Heart right ventricle (tissue), 16 donors: ENCODE measurements around the gene MRPL4. TPM values are rescaled to one million over a fixed set of nuclear protein-coding genes. Genes with fewer than 3 reads are reported as not detected.
A peak's percentile ranks its signal among the peaks of the same experiment; 100 is the strongest.

Source experiments
- ATAC-seq, 8 donors: fragments of 200-7000 bp; cut with Tn5 transposase; one replicate each; pipeline ENCODE4 v1.9.1; 2020; ENCODE audit warnings: mild to moderate bottlenecking in 8 of 8, moderate library complexity in 8 of 8, moderate number of reproducible peaks in 1 of 8
- DNase-seq, 2 donors: peaks; one replicate each; pipeline ENCODE4 v3.0.0-alpha.2; 2020
- H3K27ac ChIP-seq, 10 donors: fragments of 200-600 bp; sonication (generic) in 2 of 10; one replicate each; pipeline versions ENCODE4 v1.5.0 to v1.8.0; 2020 to 2022; ENCODE audit warnings: mild to moderate bottlenecking in 3 of 10
- H3K27me3 ChIP-seq, 7 donors: fragments of 200-600 bp; one replicate each; pipeline ENCODE4 v1.8.0; 2021 to 2022; ENCODE audit warnings: mild to moderate bottlenecking in 2 of 7
- H3K36me3 ChIP-seq, 9 donors: fragments of 200-600 bp; sonication (generic) in 1 of 9; one replicate each; pipeline versions ENCODE4 v1.5.0 to v1.8.0; 2020 to 2022; ENCODE audit warnings: mild to moderate bottlenecking in 2 of 9
- H3K4me1 ChIP-seq, 9 donors: fragments of 200-600 bp; sonication (generic) in 1 of 9; one replicate each; pipeline versions ENCODE4 v1.5.0 to v1.8.0; 2020 to 2022; ENCODE audit warnings: mild to moderate bottlenecking in 4 of 9
- H3K4me3 ChIP-seq, 10 donors: fragments of 200-600 bp; sonication (generic) in 2 of 10; one replicate each; pipeline versions ENCODE4 v1.5.0 to v1.8.0; 2020 to 2022; ENCODE audit warnings: mild to moderate bottlenecking in 7 of 10, moderate library complexity in 2 of 10
- H3K9me3 ChIP-seq, 11 donors: fragments of 200-600 bp in 10 of 11; sonication (generic) in 2 of 11; one replicate each; pipeline versions ENCODE4 v1.5.0 to v1.8.0; 2013 to 2022; ENCODE audit warnings: mild to moderate bottlenecking in 2 of 11, control low read depth in 1 of 11, moderate library complexity in 1 of 11
- WGBS, 2 donors: extraction: QIAGEN DNeasy Blood & Tissue Kit; methylation state at CpG; one replicate each; pipeline ENCODE4 v1.1.7; 2013; ENCODE audit warnings: inconsistent platforms in 1 of 2; 5-methylcytosine and 5-hydroxymethylcytosine counted together
- intact Hi-C, 10 donors: fragments of 100-400 bp; cut with DNase I; formaldehyde crosslinking; loops; one replicate each; pipeline versions ENCODE4 v1.11.1 to v1.14.2; 2022
- polyA plus RNA-seq, 2 donors: library from polyadenylated mRNA; stranded (reverse); fragments of 200-250 nt; gene quantifications; one replicate each; pipeline ENCODE4 v1.2.3, GENCODE V29; 2013
- total RNA-seq, 10 donors: library from RNA; stranded (reverse); fragmentation: NEBNext Ultra II Directional in 3 of 10; extraction: Animal tissue kit (Norgen Biotek cat#: 25700) in 3 of 10; gene quantifications; one replicate each; pipeline versions ENCODE4 v1.2.1 to v1.2.4, GENCODE V29; 2021 to 2023
- TF ChIP-seq, protein P1 (sequence below), 9 donors: fragments of 200-600 bp; sonication (generic) in 2 of 9; IDR thresholded peaks; one replicate each; pipeline versions ENCODE4 v1.5.0 to v1.8.0; 2021 to 2022; ENCODE audit warnings: antibody characterized with exemption in 9 of 9, mild to moderate bottlenecking in 5 of 9, moderate library complexity in 1 of 9
- donor health status: Arrhythmogenic right ventricular cardiomyopathy.
- donor health status: ischemic (EF 13 %, LVEDD 7.1; RV severe dilation, severe dysfunction).
- donor health status: healthy with polysubstance abuse.
- donor health status: DM: no; HTN: yes; CAD: no.
- donor health status: DM: no; HTN: no; CAD: no.
- donor health status: ischemic (EF 25% LVEDD 6.9; RV normal size, moderate dysfunction).
- donor health status: ischemic (EF 25% LVEDD 5.7; RV mildly dilated, moderate dysfunction).
- donor health status: healthy.
- donor health status: DM: yes; HTN: yes; CAD: no.
- donor health status: Ischemic cardiomyopathy.
- donor health status: ischemic (EF 35%, LVEDD 5.7; RV mildly dilated, moderate dysfunction).
- donor health status: nonischemic (EF 11% LVEDD 7.7; RV severe dilation, severe dysfunction).
- donor health status: DM: yes; HTN: yes; CAD: no.
- donor health status: PGD.
- donor health status: ischemic (EF 29% LVEDD 5.4; RV normal size, mild dysfunction).
- donor health status: nonischemic (EF 23%, LVEDD 6.1; RV moderate dilation, normal function).

Gene MRPL4
- total and polyA plus RNA-seq, 12 donors: 29.0 to 101 (median 69.0) TPM

GRCh38 chr19:10292206-10292788 lies 40.3 kb downstream of the MRPL4 start:
- TF ChIP-seq, protein P1, sequence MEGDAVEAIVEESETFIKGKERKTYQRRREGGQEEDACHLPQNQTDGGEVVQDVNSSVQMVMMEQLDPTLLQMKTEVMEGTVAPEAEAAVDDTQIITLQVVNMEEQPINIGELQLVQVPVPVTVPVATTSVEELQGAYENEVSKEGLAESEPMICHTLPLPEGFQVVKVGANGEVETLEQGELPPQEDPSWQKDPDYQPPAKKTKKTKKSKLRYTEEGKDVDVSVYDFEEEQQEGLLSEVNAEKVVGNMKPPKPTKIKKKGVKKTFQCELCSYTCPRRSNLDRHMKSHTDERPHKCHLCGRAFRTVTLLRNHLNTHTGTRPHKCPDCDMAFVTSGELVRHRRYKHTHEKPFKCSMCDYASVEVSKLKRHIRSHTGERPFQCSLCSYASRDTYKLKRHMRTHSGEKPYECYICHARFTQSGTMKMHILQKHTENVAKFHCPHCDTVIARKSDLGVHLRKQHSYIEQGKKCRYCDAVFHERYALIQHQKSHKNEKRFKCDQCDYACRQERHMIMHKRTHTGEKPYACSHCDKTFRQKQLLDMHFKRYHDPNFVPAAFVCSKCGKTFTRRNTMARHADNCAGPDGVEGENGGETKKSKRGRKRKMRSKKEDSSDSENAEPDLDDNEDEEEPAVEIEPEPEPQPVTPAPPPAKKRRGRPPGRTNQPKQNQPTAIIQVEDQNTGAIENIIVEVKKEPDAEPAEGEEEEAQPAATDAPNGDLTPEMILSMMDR (IDR thresholded peaks at IDR 0.05): no peak
- 2 to 3% methylated on average over 43 to 45 of the region's 45 CpGs for WGBS, 2 donors
- Histone ChIP-seq H3K9me3 (no peaks in the 10 kb centered on the region), H3K4me3 (peak overlapping the region; percentile 24 to 56 (median 40)), H3K4me1 (peaks cover 13 to 88% (median 66%) of the 10 kb centered on the region in 9 donors), H3K36me3 (no peaks in the 10 kb centered on the region), H3K27ac (peak overlapping the region in 1 of 10 donors; percentile 63), H3K27me3 (peaks cover 39 to 100% (median 99%) of the 10 kb centered on the region in 7 donors)
- intact Hi-C loops: no loop called here
- ATAC-seq (peak; percentile 41 to 75 (median 64)), DNase-seq (peak; percentile 66 to 85)

GRCh38 chr19:10292789-10293636 lies 41.0 kb downstream of the MRPL4 start:
- Histone ChIP-seq H3K4me3 (peak overlapping the region in 9 of 10 donors; percentile 24 to 56 (median 41)), H3K9me3 (no peaks in the 10 kb centered on the region), H3K36me3 (no peaks in the 10 kb centered on the region), H3K27me3 (peaks cover 39 to 99% (median 92%) of the 10 kb centered on the region in 7 donors), H3K4me1 (peaks cover 13 to 81% (median 61%) of the 10 kb centered on the region in 9 donors), H3K27ac (peak overlapping the region in 1 of 10 donors; percentile 63)
- WGBS, 2 donors: 15 to 18% methylated on average over 53 to 56 of the region's 56 CpGs
- intact Hi-C loops: no loop called here
- ATAC-seq (no peak), DNase-seq (no peak)
- TF ChIP-seq, protein P1 (IDR thresholded peaks at IDR 0.05): no peak

GRCh38 chr19:10293637-10294367 lies 41.8 kb downstream of the MRPL4 start:
- peaks cover 10 to 73% (median 54%) of the 10 kb centered on the region in 9 donors for H3K4me1 ChIP-seq
- peaks cover 39 to 98% (median 88%) of the 10 kb centered on the region in 7 donors for H3K27me3 ChIP-seq
- DNase-seq (no peak), ATAC-seq (no peak)
- intact Hi-C loops: no loop called here
- H3K4me3 ChIP-seq: no peak overlapping the region
- H3K27ac ChIP-seq: no peak overlapping the region
- H3K9me3 ChIP-seq: no peaks in the 10 kb centered on the region
- H3K36me3 ChIP-seq: no peaks in the 10 kb centered on the region
- 20 to 26% methylated on average over 49 of the region's 49 CpGs for WGBS, 2 donors
- TF ChIP-seq, protein P1 (IDR thresholded peaks at IDR 0.05): no peak

DNA sequence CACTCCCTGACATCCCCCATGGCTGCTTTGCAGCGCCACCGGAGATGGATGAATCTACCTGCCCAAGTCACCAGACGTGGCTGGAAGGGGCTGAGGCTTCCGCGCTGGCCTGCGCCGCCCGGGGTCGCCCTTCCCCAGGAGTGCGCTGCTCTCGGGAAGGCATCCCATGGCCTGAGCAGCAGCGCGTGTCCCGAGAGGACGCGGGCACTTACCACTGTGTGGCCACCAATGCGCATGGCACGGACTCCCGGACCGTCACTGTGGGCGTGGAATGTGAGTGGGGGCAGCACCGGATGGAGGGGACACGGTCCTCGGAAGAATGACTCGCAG lies 42.3 kb downstream of the MRPL4 start:
- WGBS, 2 donors: 13 to 16% methylated on average over 25 of the region's 25 CpGs

More for the DNA sequence above, 42.3 kb downstream of the MRPL4 start:
- Histone ChIP-seq H3K27ac (no peak overlapping the region), H3K9me3 (no peaks in the 10 kb centered on the region), H3K36me3 (no peaks in the 10 kb centered on the region), H3K4me3 (no peak overlapping the region), H3K27me3 (peaks cover 39 to 96% (median 86%) of the 10 kb centered on the region in 7 donors), H3K4me1 (peaks cover 10 to 68% (median 49%) of the 10 kb centered on the region in 9 donors)
- ATAC-seq (no peak), DNase-seq (no peak)
- intact Hi-C loops: no loop called here
- TF ChIP-seq, protein P1 (IDR thresholded peaks at IDR 0.05): peak in 1 of 9 donors; percentile 13
